HPDE6-E6E7 (cell line): Measurements from ENCODE around the gene FOSL1.
"Not testable (repeated sequence)": the region's sequence is repeated elsewhere in the genome, so short reads cannot be mapped to it uniquely, and the experiment has no call there.

ENCODE experiments used
- DNase-seq: peaks from one replicate; pipeline ENCODE4 v3.0.0; 2011; ENCODE audit warnings: missing footprints; ENCODE audit errors: extremely low spot score

FOSL1 gene

DNA sequence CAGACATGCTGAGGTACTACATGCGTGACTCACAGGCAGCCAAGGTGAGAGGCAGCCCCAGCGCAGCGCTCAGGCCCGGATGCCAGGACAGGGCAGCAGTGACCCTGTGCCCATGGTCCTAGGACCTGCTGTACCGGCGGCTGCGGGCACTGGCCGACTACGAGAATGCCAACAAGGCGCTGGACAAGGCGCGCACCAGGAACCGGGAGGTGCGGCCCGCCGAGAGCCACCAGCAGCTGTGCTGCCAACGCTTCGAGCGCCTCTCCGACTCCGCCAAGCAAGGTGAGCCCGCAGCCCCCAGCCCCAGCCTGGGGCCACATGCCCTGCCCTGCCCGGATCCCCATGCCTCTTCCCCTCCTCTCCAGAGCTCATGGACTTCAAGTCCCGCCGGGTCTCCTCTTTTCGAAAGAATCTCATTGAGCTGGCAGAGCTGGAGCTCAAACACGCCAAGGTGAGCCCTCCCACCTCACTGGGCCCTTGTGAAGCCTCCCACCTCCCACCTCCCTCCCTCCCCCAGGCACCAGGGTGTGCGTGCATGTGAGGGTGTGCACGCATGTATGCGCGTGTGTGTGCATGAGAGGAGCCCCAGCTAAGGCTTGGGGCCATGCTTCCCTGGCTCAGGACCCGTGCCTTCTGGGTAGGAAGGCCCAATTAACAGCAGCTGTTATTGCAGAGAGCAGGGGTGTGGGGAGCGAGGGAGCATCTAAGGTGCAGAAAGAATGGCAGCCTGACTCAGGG lies 47.5 kb downstream of the FOSL1 start:
- no peak for DNase-seq

DNA sequence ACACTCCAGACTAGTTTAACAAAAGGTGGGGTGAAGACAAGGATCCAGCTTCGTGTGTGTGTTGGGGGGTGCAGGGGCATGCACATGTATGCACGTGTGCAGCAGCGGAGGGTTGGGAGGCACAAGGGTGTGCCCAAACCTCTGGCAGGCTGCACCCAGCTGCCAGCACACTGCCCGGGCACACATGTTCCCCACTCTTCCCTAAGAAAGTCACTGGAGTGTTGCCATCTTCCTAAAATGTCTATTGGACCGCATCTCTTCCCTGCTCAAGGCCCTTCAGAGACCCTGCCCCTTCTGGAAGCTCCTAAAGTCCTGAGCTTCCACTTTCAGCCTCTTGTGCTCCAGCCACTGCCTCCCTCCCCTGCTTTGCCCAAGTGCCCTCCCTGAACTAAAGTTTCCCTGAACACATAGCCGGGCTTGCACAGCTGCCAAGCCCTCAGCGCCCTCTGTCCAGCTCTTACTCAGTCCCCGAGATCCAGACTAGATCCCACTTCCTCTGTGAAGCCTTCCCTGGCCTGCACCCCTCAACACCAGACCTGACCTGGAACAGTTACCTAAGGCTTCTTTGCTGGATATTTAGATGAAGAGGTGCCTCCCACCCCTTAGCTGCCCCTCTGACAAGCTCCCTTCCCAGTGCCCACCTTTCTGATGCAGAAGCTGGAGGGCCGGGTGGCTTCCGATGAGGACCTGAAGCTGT lies 48.2 kb downstream of the FOSL1 start:
- DNase-seq: no peak

DNA sequence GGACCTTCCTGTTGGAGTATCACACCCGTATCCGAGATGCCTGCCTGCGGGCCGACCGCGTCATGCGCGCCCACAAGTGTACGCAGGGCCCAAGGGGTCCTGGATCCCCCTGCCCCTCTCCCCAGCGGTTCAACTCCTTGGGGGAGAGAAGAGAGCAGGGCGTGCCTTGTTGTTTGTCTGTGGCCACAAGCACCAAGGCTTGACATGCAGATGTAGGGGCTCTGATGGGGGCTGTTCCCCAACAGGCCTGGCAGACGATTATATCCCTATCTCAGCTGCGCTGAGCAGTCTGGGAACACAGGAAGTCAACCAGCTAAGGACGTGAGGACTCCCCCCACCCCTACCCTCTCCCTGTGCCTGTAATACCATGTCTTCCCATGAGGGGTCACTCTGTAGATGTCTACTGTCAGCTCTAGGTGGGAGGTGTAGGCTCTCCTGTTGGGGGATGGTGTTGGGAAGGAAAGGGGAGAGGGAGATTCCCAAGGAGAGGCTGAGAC lies 49.1 kb downstream of the FOSL1 start:
- DNase-seq: no peak

DNA sequence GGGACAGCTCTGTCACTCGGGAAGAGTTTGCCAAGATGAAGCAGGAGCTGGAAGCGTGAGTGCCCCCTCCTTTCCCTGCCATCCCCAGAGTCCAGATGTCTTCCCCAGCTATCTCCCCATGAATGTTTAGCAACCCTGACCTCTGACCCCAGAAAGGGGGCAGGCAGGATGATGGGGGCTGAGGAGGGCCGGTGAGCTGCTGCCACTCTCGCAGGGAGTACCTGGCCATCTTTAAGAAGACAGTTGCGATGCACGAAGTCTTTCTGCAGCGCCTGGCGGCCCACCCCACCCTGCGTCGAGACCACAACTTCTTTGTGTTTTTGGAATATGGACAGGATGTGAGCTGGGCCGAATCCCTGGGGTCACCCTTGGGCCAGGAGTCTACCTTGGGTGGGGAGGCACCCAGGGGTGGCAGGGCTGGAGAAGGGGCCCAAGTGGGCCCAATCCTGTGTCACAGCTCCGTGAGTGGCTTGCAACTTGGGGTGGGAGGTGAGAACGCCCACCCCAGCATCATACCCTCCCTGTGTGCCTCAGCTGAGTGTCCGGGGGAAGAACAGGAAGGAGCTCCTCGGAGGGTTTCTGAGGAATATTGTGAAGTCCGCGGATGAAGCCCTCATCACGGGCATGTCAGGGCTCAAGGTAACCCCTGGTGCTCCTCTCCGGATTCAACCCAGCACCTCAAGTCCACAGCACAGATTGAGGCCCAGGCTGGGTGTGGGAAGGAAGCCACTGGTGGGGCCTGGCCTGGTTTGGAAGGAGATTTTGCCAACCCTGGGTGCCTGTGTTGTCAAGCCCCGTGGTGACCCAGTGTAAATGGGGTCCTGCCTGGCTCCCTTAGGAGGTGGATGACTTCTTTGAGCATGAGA lies 49.7 kb downstream of the FOSL1 start:
- no peak for DNase-seq

DNA sequence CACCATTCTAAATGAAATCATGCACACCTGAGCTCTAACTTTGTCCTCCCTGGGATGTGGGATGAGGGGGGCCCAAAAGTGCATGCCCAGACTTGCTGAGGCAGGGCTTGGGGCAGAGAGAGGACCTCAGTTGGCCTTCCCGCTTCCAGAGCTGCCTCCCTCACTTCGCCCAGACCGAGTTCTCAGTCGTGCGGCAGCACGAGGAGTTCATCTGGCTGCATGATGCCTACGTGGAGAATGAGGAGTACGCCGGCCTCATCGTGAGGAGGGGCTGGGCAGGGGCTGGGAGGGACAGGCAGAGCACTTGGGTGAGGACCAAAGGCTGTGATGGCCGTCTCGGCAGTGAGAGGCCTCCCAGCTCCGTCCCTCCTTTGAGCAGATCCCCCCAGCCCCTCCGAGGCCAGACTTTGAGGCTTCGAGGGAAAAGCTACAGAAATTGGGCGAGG lies 50.4 kb downstream of the FOSL1 start:
- no peak for DNase-seq

DNA sequence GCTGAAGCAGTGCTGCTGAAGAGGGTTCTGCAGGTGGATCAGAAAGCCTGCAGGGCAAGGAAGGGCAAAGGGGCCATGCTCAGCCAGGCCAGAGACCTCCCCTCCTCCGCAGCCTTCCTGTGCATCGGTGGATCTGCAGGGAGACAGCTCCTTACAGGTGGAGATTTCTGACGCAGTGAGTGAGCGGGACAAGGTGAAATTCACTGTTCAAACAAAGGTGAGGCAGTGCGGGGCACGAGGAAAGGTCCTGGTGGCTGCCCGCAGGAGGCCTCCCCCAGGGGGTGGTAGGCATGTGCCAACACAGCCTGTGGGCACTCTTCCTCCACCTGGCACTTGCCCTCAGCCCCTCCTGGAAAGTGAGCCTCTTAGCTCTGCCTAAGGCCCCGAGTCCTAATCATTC lies 50.8 kb downstream of the FOSL1 start:
- DNase-seq: no peak

DNA sequence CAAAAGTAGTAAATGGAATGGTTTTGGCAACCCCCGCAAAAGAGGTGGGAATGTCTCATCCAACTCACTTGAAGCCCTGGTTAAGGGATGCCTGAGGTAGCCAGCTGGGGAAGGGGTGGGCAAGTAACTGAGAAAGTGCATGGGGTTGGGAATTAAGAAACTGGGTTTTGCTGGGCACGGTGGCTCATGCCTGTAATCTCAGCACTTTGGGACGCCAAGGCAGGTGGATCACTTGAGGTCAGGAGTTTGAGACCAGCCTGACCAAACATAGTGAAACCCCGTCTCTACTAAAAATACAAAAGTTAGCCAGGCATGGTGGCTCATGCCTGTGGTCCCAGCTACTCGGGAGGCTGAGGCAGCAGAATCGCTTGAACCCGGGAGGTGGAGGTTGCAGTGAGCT lies 51.5 kb downstream of the FOSL1 start:
- not testable (repeated sequence) for DNase-seq

DNA sequence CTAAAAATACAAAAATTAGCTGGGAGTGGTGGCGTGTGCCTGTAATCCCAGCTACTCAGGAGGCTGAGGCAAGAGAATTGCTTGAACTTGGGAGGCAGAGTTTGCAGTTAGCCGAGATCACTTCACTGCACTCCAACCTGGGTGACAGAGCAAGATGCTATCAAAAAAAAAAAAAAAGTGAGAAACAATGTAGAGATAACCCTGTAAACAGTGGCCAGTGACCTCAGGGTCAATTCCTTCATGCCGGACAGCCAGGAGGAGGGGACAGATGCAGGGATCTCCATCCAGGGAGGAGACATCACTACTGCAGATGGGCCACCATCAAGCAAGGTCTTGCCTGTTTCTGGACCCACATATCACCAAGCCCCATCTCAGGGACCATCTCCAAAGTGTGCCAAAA lies 52.4 kb downstream of the FOSL1 start:
- DNase-seq: no peak

DNA sequence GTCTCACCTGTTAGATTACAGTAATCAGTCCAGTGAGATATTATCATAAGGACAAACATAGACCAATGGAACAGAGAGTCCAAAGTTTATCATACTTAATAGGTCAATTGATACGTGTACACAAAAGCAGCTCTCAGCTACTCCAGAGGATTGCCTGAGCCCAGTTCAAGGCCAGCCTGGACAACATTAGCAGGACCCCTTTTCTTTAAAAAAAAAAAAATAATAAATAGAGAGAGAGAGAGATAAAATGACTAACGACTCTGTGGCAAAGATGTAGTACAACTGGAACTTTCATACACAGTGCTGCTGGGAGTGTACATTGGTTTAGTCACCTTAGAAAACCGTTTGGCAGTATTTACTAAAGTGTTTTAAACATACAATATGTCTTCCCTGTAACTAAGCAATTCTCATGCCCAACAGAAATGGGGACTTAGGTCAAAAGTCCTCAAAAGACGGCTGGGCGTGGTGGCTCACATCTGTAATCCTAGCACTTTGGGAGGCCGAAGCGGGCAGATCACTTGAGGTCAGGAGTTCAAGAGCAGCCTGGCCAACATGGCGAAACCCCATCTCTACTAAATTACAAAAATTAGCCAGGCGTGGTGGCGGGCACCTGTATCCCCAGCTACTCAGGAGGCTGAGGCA lies 55.8 kb downstream of the FOSL1 start:
- no peak for DNase-seq

DNA sequence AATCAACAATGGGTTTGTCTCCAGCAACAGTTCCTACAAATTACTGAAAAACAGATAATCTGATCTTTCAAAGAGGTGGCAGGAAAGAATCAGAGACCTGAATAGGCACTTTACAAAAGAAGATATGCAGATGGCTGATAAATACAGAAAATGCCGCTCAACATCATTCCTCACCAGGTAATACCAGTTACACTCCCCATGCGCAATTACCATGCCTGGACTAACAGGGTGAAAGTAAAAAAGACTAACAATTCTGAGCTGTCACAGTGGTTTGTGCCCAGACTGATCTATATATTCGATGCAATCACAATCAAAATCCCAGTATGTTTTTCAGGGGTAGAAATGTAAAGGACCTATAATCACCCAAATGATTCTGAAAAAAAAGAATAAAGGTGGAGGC lies 56.4 kb downstream of the FOSL1 start:
- DNase-seq: no peak

DNA sequence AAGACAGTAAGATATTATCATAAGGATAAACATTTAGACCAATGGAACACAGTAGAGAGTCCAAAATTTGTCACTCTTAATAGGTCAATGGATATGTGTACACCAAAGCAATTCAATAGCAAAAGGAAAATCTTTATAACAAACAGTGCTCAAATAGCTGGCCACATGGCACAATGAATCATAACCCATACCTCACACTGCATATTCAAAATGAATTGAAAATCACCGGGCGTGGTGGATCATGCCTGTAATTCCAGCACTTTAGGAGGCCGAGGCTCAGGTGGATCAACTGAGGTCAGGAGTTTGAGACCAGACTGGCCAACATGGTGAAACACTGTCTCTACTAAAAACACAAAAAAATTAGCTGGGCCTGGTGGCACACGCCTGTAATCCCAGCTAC lies 58.0 kb downstream of the FOSL1 start:
- no peak for DNase-seq
